Heart right ventricle (tissue), 16 donors: ENCODE measurements around the gene ABAT. TPM values are rescaled to one million over a fixed set of nuclear protein-coding genes. Genes with fewer than 3 reads are reported as not detected.

ENCODE experiments used
- ATAC-seq, 8 donors: fragments of 200-7000 bp; cut with Tn5 transposase; one replicate each; pipeline ENCODE4 v1.9.1; 2020; ENCODE audit warnings: mild to moderate bottlenecking in 8 of 8, moderate library complexity in 8 of 8, moderate number of reproducible peaks in 1 of 8
- DNase-seq, 2 donors: peaks; one replicate each; pipeline ENCODE4 v3.0.0-alpha.2; 2020
- H3K27ac ChIP-seq, 10 donors: fragments of 200-600 bp; sonication (generic) in 2 of 10; one replicate each; pipeline versions ENCODE4 v1.5.0 to v1.8.0; 2020 to 2022; ENCODE audit warnings: mild to moderate bottlenecking in 3 of 10
- H3K27me3 ChIP-seq, 7 donors: fragments of 200-600 bp; one replicate each; pipeline ENCODE4 v1.8.0; 2021 to 2022; ENCODE audit warnings: mild to moderate bottlenecking in 2 of 7
- H3K36me3 ChIP-seq, 9 donors: fragments of 200-600 bp; sonication (generic) in 1 of 9; one replicate each; pipeline versions ENCODE4 v1.5.0 to v1.8.0; 2020 to 2022; ENCODE audit warnings: mild to moderate bottlenecking in 2 of 9
- H3K4me1 ChIP-seq, 9 donors: fragments of 200-600 bp; sonication (generic) in 1 of 9; one replicate each; pipeline versions ENCODE4 v1.5.0 to v1.8.0; 2020 to 2022; ENCODE audit warnings: mild to moderate bottlenecking in 4 of 9
- H3K4me3 ChIP-seq, 10 donors: fragments of 200-600 bp; sonication (generic) in 2 of 10; one replicate each; pipeline versions ENCODE4 v1.5.0 to v1.8.0; 2020 to 2022; ENCODE audit warnings: mild to moderate bottlenecking in 7 of 10, moderate library complexity in 2 of 10
- H3K9me3 ChIP-seq, 11 donors: fragments of 200-600 bp in 10 of 11; sonication (generic) in 2 of 11; one replicate each; pipeline versions ENCODE4 v1.5.0 to v1.8.0; 2013 to 2022; ENCODE audit warnings: mild to moderate bottlenecking in 2 of 11, control low read depth in 1 of 11, moderate library complexity in 1 of 11
- WGBS, 2 donors: extraction: QIAGEN DNeasy Blood & Tissue Kit; methylation state at CpG; one replicate each; pipeline ENCODE4 v1.1.7; 2013; ENCODE audit warnings: inconsistent platforms in 1 of 2; 5-methylcytosine and 5-hydroxymethylcytosine counted together
- intact Hi-C, 10 donors: fragments of 100-400 bp; cut with DNase I; formaldehyde crosslinking; loops; one replicate each; pipeline versions ENCODE4 v1.11.1 to v1.14.2; 2022
- polyA plus RNA-seq, 2 donors: library from polyadenylated mRNA; stranded (reverse); fragments of 200-250 nt; gene quantifications; one replicate each; pipeline ENCODE4 v1.2.3, GENCODE V29; 2013
- total RNA-seq, 10 donors: library from RNA; stranded (reverse); fragmentation: NEBNext Ultra II Directional in 3 of 10; extraction: Animal tissue kit (Norgen Biotek cat#: 25700) in 3 of 10; gene quantifications; one replicate each; pipeline versions ENCODE4 v1.2.1 to v1.2.4, GENCODE V29; 2021 to 2023
- TF ChIP-seq, protein P1 (sequence below), 9 donors: fragments of 200-600 bp; sonication (generic) in 2 of 9; IDR thresholded peaks; one replicate each; pipeline versions ENCODE4 v1.5.0 to v1.8.0; 2021 to 2022; ENCODE audit warnings: antibody characterized with exemption in 9 of 9, mild to moderate bottlenecking in 5 of 9, moderate library complexity in 1 of 9
- donor health status: Arrhythmogenic right ventricular cardiomyopathy.
- donor health status: ischemic (EF 13 %, LVEDD 7.1; RV severe dilation, severe dysfunction).
- donor health status: healthy with polysubstance abuse.
- donor health status: DM: no; HTN: yes; CAD: no.
- donor health status: DM: no; HTN: no; CAD: no.
- donor health status: ischemic (EF 25% LVEDD 6.9; RV normal size, moderate dysfunction).
- donor health status: ischemic (EF 25% LVEDD 5.7; RV mildly dilated, moderate dysfunction).
- donor health status: healthy.
- donor health status: DM: yes; HTN: yes; CAD: no.
- donor health status: Ischemic cardiomyopathy.
- donor health status: ischemic (EF 35%, LVEDD 5.7; RV mildly dilated, moderate dysfunction).
- donor health status: nonischemic (EF 11% LVEDD 7.7; RV severe dilation, severe dysfunction).
- donor health status: DM: yes; HTN: yes; CAD: no.
- donor health status: PGD.
- donor health status: ischemic (EF 29% LVEDD 5.4; RV normal size, mild dysfunction).
- donor health status: nonischemic (EF 23%, LVEDD 6.1; RV moderate dilation, normal function).

ABAT gene
- total and polyA plus RNA-seq, 12 donors = 2.2 to 35.9 (median 14.0) TPM

DNA sequence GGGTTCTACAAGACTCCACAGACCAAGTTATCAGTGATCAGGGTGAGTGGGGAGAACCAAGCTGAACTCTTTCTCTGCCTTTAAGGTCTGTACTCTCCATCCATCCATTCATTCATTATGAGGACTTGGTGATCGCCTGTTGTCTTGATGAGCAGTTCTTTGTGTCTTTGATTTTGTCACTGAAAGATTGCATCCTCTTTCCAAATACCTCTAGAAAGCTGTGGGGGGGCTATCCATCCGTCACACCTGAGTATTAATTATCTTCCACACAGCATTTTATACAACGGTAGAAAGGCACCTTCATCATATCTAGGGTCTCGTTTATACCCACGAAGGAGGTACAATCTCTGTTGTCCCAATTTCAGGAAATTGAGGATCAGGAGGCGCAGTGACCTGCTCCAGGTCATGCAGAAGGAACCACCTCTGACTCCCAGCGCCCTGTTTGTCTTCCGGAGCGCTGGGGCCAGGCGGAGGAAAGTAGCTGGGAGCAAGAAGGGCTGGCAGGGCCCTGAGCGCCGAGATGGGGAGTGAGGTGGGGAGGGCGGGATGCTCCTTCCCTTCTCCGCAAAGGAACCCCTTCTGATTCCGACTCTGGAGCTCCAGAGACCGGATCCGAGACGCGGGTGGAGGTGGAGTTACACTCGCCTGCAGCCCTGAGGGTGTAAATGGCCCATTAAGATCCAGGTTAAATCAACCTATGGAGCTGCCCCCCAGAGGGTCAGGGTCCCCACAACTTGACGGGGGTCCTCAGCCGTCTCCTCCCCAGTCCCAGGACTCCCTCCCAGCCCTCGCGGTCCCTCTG, 605 bp upstream of the ABAT start:
- ATAC-seq (peak in 6 of 8 donors; percentile 38 to 71 (median 59)), DNase-seq (no peak)
- TF ChIP-seq, protein P1, sequence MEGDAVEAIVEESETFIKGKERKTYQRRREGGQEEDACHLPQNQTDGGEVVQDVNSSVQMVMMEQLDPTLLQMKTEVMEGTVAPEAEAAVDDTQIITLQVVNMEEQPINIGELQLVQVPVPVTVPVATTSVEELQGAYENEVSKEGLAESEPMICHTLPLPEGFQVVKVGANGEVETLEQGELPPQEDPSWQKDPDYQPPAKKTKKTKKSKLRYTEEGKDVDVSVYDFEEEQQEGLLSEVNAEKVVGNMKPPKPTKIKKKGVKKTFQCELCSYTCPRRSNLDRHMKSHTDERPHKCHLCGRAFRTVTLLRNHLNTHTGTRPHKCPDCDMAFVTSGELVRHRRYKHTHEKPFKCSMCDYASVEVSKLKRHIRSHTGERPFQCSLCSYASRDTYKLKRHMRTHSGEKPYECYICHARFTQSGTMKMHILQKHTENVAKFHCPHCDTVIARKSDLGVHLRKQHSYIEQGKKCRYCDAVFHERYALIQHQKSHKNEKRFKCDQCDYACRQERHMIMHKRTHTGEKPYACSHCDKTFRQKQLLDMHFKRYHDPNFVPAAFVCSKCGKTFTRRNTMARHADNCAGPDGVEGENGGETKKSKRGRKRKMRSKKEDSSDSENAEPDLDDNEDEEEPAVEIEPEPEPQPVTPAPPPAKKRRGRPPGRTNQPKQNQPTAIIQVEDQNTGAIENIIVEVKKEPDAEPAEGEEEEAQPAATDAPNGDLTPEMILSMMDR (IDR thresholded peaks at IDR 0.05) = no peak
- intact Hi-C loops = loop anchor here in 3 of 10 donors (5.0 to 10.0 kb wide), 2 partner anchors 123 to 1989 kb away; partner anchors contain the start of genes PMM2 (in 3 of the 3) and TMEM186 (in 3 of the 3)
- 14% methylated on average over 24 of the region's 24 CpGs for WGBS, 2 donors
- H3K36me3 ChIP-seq = peaks cover 0 to 6% (median 0%) of the 10 kb centered on the region in 9 donors
- H3K4me3 ChIP-seq = peak overlapping the region; percentile 40 to 84 (median 72)
- peak overlapping the region in 2 of 10 donors; percentile 36 to 41 for H3K27ac ChIP-seq
- H3K9me3 ChIP-seq = no peaks in the 10 kb centered on the region
- H3K4me1 ChIP-seq = peaks cover 3 to 15% (median 10%) of the 10 kb centered on the region in 9 donors
- H3K27me3 ChIP-seq = no peaks in the 10 kb centered on the region

DNA sequence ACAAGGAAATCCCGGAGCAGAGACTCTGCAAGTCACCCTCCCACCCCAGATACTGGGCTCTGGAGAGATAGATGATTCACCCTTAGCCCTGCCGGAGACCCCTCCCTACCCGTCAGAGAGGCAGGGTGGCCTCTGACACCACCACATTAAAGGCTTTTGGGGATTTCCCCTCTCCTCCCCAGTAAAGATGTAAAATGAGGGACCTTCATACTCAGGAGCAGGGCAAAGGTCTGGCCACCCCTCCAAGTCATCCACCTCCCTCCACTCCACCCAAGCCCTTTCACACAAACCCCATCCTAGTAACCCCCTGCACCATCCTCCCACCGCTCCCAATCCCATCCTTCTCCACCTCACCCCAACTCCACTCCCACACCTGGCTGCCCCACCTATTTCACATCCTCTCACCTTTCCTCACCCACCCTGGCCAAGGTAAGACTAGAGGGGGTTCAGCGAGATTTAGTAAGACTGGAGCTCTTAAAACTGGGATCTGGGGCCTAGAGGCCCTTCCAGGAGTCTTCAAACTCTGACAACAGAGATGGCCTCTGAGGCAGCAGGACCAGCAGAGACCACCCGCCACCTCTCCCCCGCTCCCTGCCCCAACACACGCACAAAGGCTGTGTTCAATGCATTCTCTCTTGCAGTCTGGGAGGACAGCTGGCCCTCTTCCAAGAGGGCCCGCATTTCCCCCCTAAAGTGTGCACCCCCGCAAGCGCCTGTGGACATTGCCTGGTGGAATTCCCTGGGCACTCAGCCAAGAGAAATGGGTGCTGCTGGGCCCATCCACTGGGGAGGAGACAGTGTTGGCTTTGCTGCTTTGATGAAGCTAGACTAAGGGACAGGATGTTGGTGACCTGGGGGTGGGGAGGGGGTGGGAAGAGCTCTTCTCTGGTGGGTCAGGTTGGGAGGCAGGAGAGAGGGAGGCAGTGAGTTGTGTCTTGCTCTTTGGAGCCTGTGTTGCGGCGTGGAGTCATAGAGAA, 1.1 kb downstream of the ABAT start:
- TF ChIP-seq, protein P1 (IDR thresholded peaks at IDR 0.05) = no peak
- H3K4me1 ChIP-seq = peaks cover 3 to 15% (median 10%) of the 10 kb centered on the region in 9 donors
- no peak overlapping the region for H3K27ac ChIP-seq
- H3K27me3 ChIP-seq = no peaks in the 10 kb centered on the region
- DNase-seq (peak in 1 of 2 donors; percentile 11), ATAC-seq (no peak)
- WGBS, 2 donors = 64 to 68% methylated on average over 13 of the region's 13 CpGs
- intact Hi-C loops = loop anchor here in 3 of 10 donors (5.0 to 10.0 kb wide), 3 partner anchors 122 to 1991 kb away; partner anchors contain the start of genes LITAFD (in 1 of the 3), PMM2 (in 1 of the 3) and TMEM186 (in 1 of the 3)
- peak overlapping the region in 7 of 10 donors; percentile 68 to 84 (median 73) for H3K4me3 ChIP-seq
- H3K9me3 ChIP-seq = no peaks in the 10 kb centered on the region
- H3K36me3 ChIP-seq = peaks cover 0 to 4% (median 0%) of the 10 kb centered on the region in 9 donors

DNA sequence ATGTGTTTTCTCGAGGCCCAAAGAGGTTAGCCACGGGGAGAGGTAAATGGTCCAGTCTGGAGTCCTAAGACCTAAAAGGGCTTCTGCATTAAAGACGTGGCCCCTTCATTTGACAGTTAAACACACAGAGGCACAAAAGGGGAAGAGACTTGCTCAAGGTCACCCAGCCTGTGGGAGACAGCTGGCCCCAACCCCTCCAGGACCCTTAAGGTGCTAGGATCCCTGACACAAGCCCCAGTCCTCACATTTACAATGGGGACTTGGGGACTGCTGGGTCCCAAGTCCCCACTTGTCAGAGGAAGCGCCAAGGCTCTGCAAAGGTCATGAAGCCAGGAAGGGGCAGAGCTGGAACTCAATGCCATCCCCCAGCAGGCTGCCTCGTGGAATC, 1.7 kb downstream of the ABAT start:
- no peak for DNase-seq
- Histone ChIP-seq H3K27me3 (no peaks in the 10 kb centered on the region), H3K4me3 (no peak overlapping the region), H3K9me3 (no peaks in the 10 kb centered on the region), H3K27ac (no peak overlapping the region), H3K36me3 (no peaks in the 10 kb centered on the region), H3K4me1 (peaks cover 3 to 15% (median 10%) of the 10 kb centered on the region in 9 donors)
- 78 to 82% methylated on average over 5 of the region's 5 CpGs for WGBS, 2 donors
- no peak for ATAC-seq
- TF ChIP-seq, protein P1 (IDR thresholded peaks at IDR 0.05) = no peak
- intact Hi-C loops = loop anchor here in 3 of 10 donors (5.0 to 10.0 kb wide), 3 partner anchors 121 to 1991 kb away; partner anchors contain the start of genes LITAFD (in 1 of the 3), PMM2 (in 1 of the 3) and TMEM186 (in 1 of the 3)
